HCT116 (cell line): Measurements from ENCODE around the gene CRTC3. TPM values are rescaled to one million over a fixed set of nuclear protein-coding genes. Genes with fewer than 3 reads are reported as not detected.
"Not testable (repeated sequence)": the region's sequence is repeated elsewhere in the genome, so short reads cannot be mapped to it uniquely, and the experiment has no call there.

ENCODE experiments used
- ATAC-seq: fragments of 200-7000 bp; cut with Tn5 transposase; 2 replicates; pipeline ENCODE4 v1.9.1; 2020; ENCODE audit warnings: mild to moderate bottlenecking, moderate library complexity
- BruUV-seq: library from RNA; stranded (reverse); fragments of 400-500 nt; replicated peaks from 2 replicates; lab custom pipeline; 2021; lab: Mats Ljungman, UMichigan
- CTCF ChIA-PET: fragments of 300-600 bp; sonication (Branson Sonifier 250); formaldehyde crosslinking; loops from one replicate; lab custom pipeline; 2021; ENCODE audit warnings: antibody characterized with exemption; lab: Charles Lee
- POLR2A ChIA-PET: fragments of 300-600, 350-600 bp; sonication (Branson Sonifier 250); formaldehyde crosslinking; loops from one replicate; lab custom pipeline; 2021; ENCODE audit warnings: antibody characterized with exemption; lab: Charles Lee
- RAD21 ChIA-PET, 2 experiments: fragments of 300-600 bp; sonication (Branson Sonifier 250); formaldehyde crosslinking; loops; one replicate each; lab custom pipeline; 2023; ENCODE audit warnings: low total read pairs in 2 of 2; ENCODE audit not compliant: uncharacterized antibody in 2 of 2, unreplicated experiment in 2 of 2, low non-redundant PET in 1 of 2; lab: Charles Lee
- DNase-seq: peaks from one replicate; pipeline ENCODE4 v3.0.0-alpha.2; 2010; ENCODE audit warnings: low read depth, low spot score
- H2AFZ ChIP-seq: fragments of 200-600 bp; shearing (Covaris generic), sonication (generic); 2 replicates; pipeline ENCODE4 v1.6.1; 2017; ENCODE audit warnings: low read depth, mixed run types, mixed read lengths, antibody characterized with exemption, low read length; ENCODE audit not compliant: poor library complexity, severe bottlenecking
- H3K27ac ChIP-seq: 2 replicates; pipeline ENCODE4 v1.5.1; 2012; ENCODE audit warnings: low read depth, low read length
- H3K27me3 ChIP-seq: fragments of 200-600 bp; sonication (generic); 2 replicates; pipeline ENCODE4 v1.6.1; 2016; ENCODE audit warnings: mixed run types, low read length, mixed read lengths; ENCODE audit not compliant: insufficient read depth
- H3K36me3 ChIP-seq, 2 experiments: fragments of 200-500 bp in 1 of 2; fragments of 200-600 bp in 1 of 2; sonication (Bioruptor generic) in 1 of 2; sonication (generic) in 1 of 2; 2 replicates each; pipeline versions ENCODE4 v1.5.1 to v1.6.1; 2014 to 2016; ENCODE audit warnings: low read length in 2 of 2, inconsistent platforms in 1 of 2, mixed read lengths in 1 of 2, mixed run types in 1 of 2; ENCODE audit not compliant: insufficient read depth in 2 of 2, control insufficient read depth in 1 of 2
- H3K4me1 ChIP-seq, 2 experiments: fragments of 200-600 bp in 1 of 2; sonication (generic) in 1 of 2; 2 replicates each; pipeline versions ENCODE4 v1.5.1 to v1.6.1; 2012 to 2017; ENCODE audit warnings: low read length in 2 of 2, inconsistent platforms in 1 of 2, mild to moderate bottlenecking in 1 of 2, mixed read lengths in 1 of 2, mixed run types in 1 of 2, moderate library complexity in 1 of 2; ENCODE audit not compliant: insufficient read depth in 2 of 2, control insufficient read depth in 1 of 2
- H3K4me2 ChIP-seq: fragments of 200-600 bp; sonication (generic); 2 replicates; pipeline ENCODE4 v1.6.1; 2017; ENCODE audit warnings: mixed run types, low read length, mixed read lengths
- H3K4me3 ChIP-seq, 2 experiments: fragments of 200-600 bp in 1 of 2; sonication (generic) in 1 of 2; replicated peaks in 1 of 2; 2 replicates each; pipeline ENCODE4 v1.5.1; 2011 to 2016; ENCODE audit warnings: low read length in 2 of 2, control low read depth in 1 of 2, low read depth in 1 of 2, mild to moderate bottlenecking in 1 of 2, mixed read lengths in 1 of 2, mixed run types in 1 of 2
- H3K79me2 ChIP-seq: fragments of 200-600 bp; sonication (generic); 2 replicates; pipeline ENCODE4 v1.6.1; 2017; ENCODE audit warnings: mild to moderate bottlenecking, mixed run types, low read length, moderate library complexity, mixed read lengths; ENCODE audit not compliant: insufficient read depth
- H3K9ac ChIP-seq: fragments of 200-600 bp; sonication (generic); 2 replicates; pipeline ENCODE4 v1.6.1; 2016; ENCODE audit warnings: low read length, mixed read lengths
- H3K9me2 ChIP-seq: fragments of 200-600 bp; sonication (generic), shearing (Covaris generic); 2 replicates; pipeline ENCODE4 v1.6.1; 2017; ENCODE audit warnings: mixed run types, mild to moderate bottlenecking, moderate library complexity; ENCODE audit not compliant: insufficient read depth
- H3K9me3 ChIP-seq, 2 experiments: fragments of 200-500 bp in 1 of 2; fragments of 200-600 bp in 1 of 2; sonication (Bioruptor generic) in 1 of 2; sonication (generic) in 1 of 2; 2 replicates each; pipeline ENCODE4 v1.6.1; 2014 to 2017; ENCODE audit warnings: low read length in 2 of 2, mixed read lengths in 2 of 2, inconsistent platforms in 1 of 2, low read depth in 1 of 2, mild to moderate bottlenecking in 1 of 2, mixed run types in 1 of 2, moderate library complexity in 1 of 2; ENCODE audit not compliant: control insufficient read depth in 1 of 2, insufficient read depth in 1 of 2
- H4K20me1 ChIP-seq: fragments of 200-600 bp; sonication (generic), shearing (Covaris generic); 2 replicates; pipeline ENCODE4 v1.6.1; 2017; ENCODE audit warnings: mixed run types, mild to moderate bottlenecking, moderate library complexity; ENCODE audit not compliant: insufficient read depth
- CBX3 ChIP-seq: IDR thresholded peaks from 2 replicates; pipeline ENCODE4 v1.6.1; 2012; ENCODE audit warnings: low read depth
- CTCF ChIP-seq, 3 experiments: fragments of 200-600 bp in 1 of 3; sonication (generic) in 1 of 3; IDR thresholded peaks in 2 of 3; conservative IDR thresholded peaks in 1 of 3; 2 replicates each; pipeline ENCODE4 v1.5.1; 2012 to 2017; ENCODE audit warnings: low read depth in 2 of 3, low read length in 2 of 3, antibody characterized with exemption in 1 of 3, borderline replicate concordance in 1 of 3, control low read depth in 1 of 3, mild to moderate bottlenecking in 1 of 3, mixed read lengths in 1 of 3, mixed run types in 1 of 3, moderate library complexity in 1 of 3; ENCODE audit not compliant: insufficient read depth in 1 of 3
- EGR1 ChIP-seq: IDR thresholded peaks from 2 replicates; pipeline ENCODE4 v1.6.1; 2012; ENCODE audit warnings: low read depth
- EZH2 ChIP-seq: fragments of 200-600 bp; sonication (generic); IDR thresholded peaks from 2 replicates; pipeline ENCODE4 v1.6.1; 2017; ENCODE audit warnings: antibody characterized with exemption, mixed run types
- EZH2phosphoT487 ChIP-seq: fragments of 200-600 bp; IDR thresholded peaks from 2 replicates; pipeline ENCODE4 v1.6.1; 2018; ENCODE audit warnings: antibody characterized with exemption, borderline replicate concordance
- POLR2AphosphoS5 ChIP-seq: IDR thresholded peaks from 2 replicates; pipeline ENCODE4 v1.6.1; 2011; ENCODE audit warnings: mild to moderate bottlenecking, low read depth, low read length, moderate library complexity
- REST ChIP-seq: IDR thresholded peaks from 2 replicates; pipeline ENCODE4 v1.6.1; 2012; ENCODE audit warnings: low read depth
- SP1 ChIP-seq: IDR thresholded peaks from 2 replicates; pipeline ENCODE4 v1.6.1; 2012; ENCODE audit warnings: low read depth
- TCF7L2 ChIP-seq: IDR thresholded peaks from 2 replicates; pipeline ENCODE4 v1.7.0; 2011; ENCODE audit warnings: borderline replicate concordance, inconsistent platforms; ENCODE audit not compliant: insufficient read depth, insufficient read length; ENCODE audit errors: extremely low read depth
- ZBTB33 ChIP-seq: IDR thresholded peaks from 2 replicates; pipeline ENCODE4 v1.6.1; 2011; ENCODE audit warnings: mild to moderate bottlenecking, low read length, moderate library complexity; ENCODE audit not compliant: insufficient replicate concordance; ENCODE audit errors: extremely low read depth
- ZNF274 ChIP-seq: fragments of 200-500 bp; sonication (Bioruptor generic); IDR thresholded peaks from 2 replicates; pipeline ENCODE4 v1.6.1; 2014; ENCODE audit warnings: mild to moderate bottlenecking, low read depth, low read length, inconsistent platforms
- intact Hi-C: fragments of 100-400 bp; cut with micrococcal nuclease; formaldehyde crosslinking; loops from 2 replicates; pipeline ENCODE4 v1.10.0; 2022
- total RNA-seq: library from RNA; stranded (reverse); gene quantifications from one replicate; pipeline ENCODE4 v1.2.1, GENCODE V29; 2021; ENCODE audit not compliant: unreplicated experiment

CRTC3 gene
- total RNA-seq, 1 experiment from 2014 or later = 20.7 TPM

- intact Hi-C loops, CTCF ChIA-PET, H3K36me3 ChIP-seq, POLR2A ChIA-PET, H3K9me2 ChIP-seq, H3K27me3 ChIP-seq, H4K20me1 ChIP-seq, H3K4me3 ChIP-seq, BruUV-seq, H3K4me1 ChIP-seq, H3K4me2 ChIP-seq, H3K79me2 ChIP-seq, ATAC-seq, DNase-seq, H3K27ac ChIP-seq, H3K9me3 ChIP-seq, H2AFZ ChIP-seq, H3K9ac ChIP-seq: not testable (repeated sequence)
- RAD21 ChIA-PET = interaction anchor here in 1 of 2 experiments (0.6 kb wide), 1 partner anchor 218 kb away, joined by 3 read pairs; no protein-coding TSS in a partner anchor
Observed at GRCh38 chr15:90511211-90511618, 18.5 kb upstream of the CRTC3 start.

GRCh38 chr15:90512276-90512675 is 17.4 kb upstream of the CRTC3 start:
- Histone ChIP-seq H3K79me2 (no peaks in the 10 kb centered on the region), H3K27me3 (no peaks in the 10 kb centered on the region), H2AFZ (no peak overlapping the region)
- ChIA-PET RAD21 (interaction anchor here in 1 of 2 experiments (0.7 kb wide), 1 partner anchor 221 kb away, joined by 4 read pairs; no protein-coding TSS in a partner anchor), CTCF (interaction anchor here (1.0 kb wide), 1 partner anchor 192 kb away, joined by 3 read pairs; no protein-coding TSS in a partner anchor)
- TF ChIP-seq TCF7L2 (no peak), REST (no peak), ZBTB33 (no peak), EGR1 (no peak), ZNF274 (no peak), CBX3 (no peak), SP1 (no peak), EZH2phosphoT487 (no peak), EZH2 (no peak), POLR2AphosphoS5 (no peak), CTCF (IDR thresholded peaks at IDR 0.05 in 2 of 3, conservative IDR thresholded peaks at IDR 0.05 in 1 of 3; ENCODE audit: borderline replicate concordance in 1 of 3, insufficient read depth in 1 of 3, low read depth in 2 of 3, low read length in 2 of 3) (no peak)
- TF ChIP-seq, all 23 proteins: peak for 0
- no peak for ATAC-seq
- POLR2A ChIA-PET = no interaction called here
- H3K4me1 ChIP-seq = peaks cover 0 to 2% of the 10 kb centered on the region in 2 experiments; a peak in 1 of 4 replicates
- intact Hi-C loops = no loop called here
- H3K4me2 ChIP-seq = no peak overlapping the region
- H3K9ac ChIP-seq = no peak overlapping the region
- no peak overlapping the region for H3K27ac ChIP-seq
- H3K9me3 ChIP-seq = no peaks in the 10 kb centered on the region
- no peaks in the 10 kb centered on the region for H3K9me2 ChIP-seq
- DNase-seq = no peak
- H3K36me3 ChIP-seq = no peaks in the 10 kb centered on the region
- H3K4me3 ChIP-seq = no peak overlapping the region
- H4K20me1 ChIP-seq = no peaks in the 10 kb centered on the region
- no TSS peak for BruUV-seq
